ENCODE data around the gene MRNIP. TPM values are rescaled to one million over a fixed set of nuclear protein-coding genes. Genes with fewer than 3 reads are reported as not detected.

MRNIP gene
- total RNA-seq, 5 donors from 2014 or later (not counting 1 experiment from before 2014, with no cell fraction given), result 54.1 to 119 (median 112) TPM

DNA sequence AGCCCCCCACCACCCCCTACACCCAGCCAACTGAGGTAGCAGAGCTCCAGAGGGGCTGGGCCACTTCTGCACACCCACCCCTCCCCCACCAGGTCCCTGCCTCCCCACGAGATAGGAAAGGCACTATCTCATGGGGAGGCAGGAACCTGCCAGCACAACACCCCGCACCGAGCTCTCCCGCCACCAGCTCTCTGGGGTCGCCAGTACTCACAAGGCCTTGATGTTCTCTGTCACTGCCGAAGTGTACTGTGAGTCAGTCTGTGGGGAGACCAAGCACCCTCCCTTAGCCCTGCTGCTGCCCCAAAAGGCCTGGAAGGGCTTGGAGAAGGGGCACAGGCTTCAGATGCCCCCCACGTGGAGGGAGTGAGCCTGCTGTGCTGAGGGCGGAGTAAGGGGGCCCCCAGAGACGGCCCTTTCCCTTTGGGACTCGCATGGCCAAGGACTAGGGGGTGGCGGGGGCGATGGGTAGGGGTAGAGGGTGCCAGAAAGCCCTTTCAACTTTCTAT lies 57.9 kb downstream of the MRNIP start:
- Mint-ChIP-seq H3K27ac (no peak overlapping the region), H3K27me3 (no peaks in the 10 kb centered on the region), H3K4me3 (no peak overlapping the region), H3K9me3 (no peaks in the 10 kb centered on the region), H3K4me1 (peaks cover 33 to 40% (median 36%) of the 10 kb centered on the region in 3 donors), H3K36me3 (peaks cover 12% of the 10 kb centered on the region)
- CTCF ChIA-PET, result interaction anchor here in 1 of 2 donors (0.6 to 0.7 kb wide), 2 partner anchors 11 to 279 kb away, joined by 4 to 8 read pairs; no protein-coding TSS in a partner anchor
- Histone ChIP-seq H3K36me3 (ENCODE audit: control insufficient read depth in 2 of 2, extremely low read depth in 1 of 2, insufficient read depth in 1 of 2, low read length in 1 of 2) (peaks cover 13 to 24% of the 10 kb centered on the region in 2 donors), H3K27me3 (replicated peaks in 1 of 2; ENCODE audit: control insufficient read depth in 2 of 2, extremely low read depth in 1 of 2, insufficient read depth in 2 of 2, low read length in 1 of 2) (no peaks in the 10 kb centered on the region), H3K27ac (ENCODE audit: low read length) (no peak overlapping the region), H3K9me3 (no peaks in the 10 kb centered on the region), H3K4me1 (ENCODE audit: control insufficient read depth in 1 of 2, extremely low read depth in 1 of 2, insufficient read depth in 2 of 2, low read length in 2 of 2) (peaks cover 18 to 50% of the 10 kb centered on the region in 2 experiments), H3K4me3 (ENCODE audit: control insufficient read depth in 1 of 2, extremely low read depth in 1 of 2, low read length in 1 of 2) (no peak overlapping the region)
- ATAC-seq (replicated peaks in 1 of 4) (no peak), DNase-seq (no peak)
- POLR2A ChIA-PET, result no interaction called here
- 85% methylated on average over 7 of the region's 12 CpGs for WGBS (ENCODE audit: insufficient coverage)

DNA sequence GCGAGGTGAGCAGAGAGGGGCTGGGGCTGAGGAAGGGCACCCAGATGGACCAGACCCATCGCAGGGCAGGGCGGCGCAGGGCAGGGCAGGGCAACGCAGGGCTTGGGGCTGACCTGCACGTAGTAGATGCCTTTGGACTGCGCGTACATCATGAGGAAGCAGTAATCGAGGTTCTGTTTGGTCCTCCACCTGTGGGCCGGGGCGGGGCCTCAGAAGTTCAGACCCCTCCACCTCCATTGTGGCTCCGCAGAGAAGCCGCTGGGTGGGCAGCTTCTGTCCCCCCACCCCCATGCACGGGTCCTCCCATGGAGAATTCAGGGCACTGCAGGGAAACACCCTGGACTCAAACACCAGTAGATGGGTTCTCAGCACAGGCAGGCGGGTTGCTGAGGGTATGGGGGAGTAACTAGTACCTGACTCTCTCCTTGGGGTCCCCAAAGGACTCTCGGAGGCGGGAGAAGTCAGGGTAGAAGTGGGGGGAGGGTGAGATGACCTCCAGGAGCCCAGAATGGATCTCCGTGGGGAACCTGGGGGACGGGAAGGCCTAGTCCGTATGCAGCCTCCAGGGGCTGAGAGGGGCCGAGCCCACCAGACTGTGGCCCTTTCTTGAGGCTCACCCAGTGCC lies 58.4 kb downstream of the MRNIP start:
- Mint-ChIP-seq H3K4me3 (no peak overlapping the region), H3K9me3 (no peaks in the 10 kb centered on the region), H3K27me3 (no peaks in the 10 kb centered on the region), H3K36me3 (peaks cover 12% of the 10 kb centered on the region), H3K27ac (no peak overlapping the region), H3K4me1 (peaks cover 31 to 37% (median 34%) of the 10 kb centered on the region in 3 donors)
- ChIA-PET CTCF (interaction anchor here in 1 of 2 donors (0.7 kb wide), 1 partner anchor 279 kb away, joined by 8 read pairs; no protein-coding TSS in a partner anchor), POLR2A (interaction anchor here in 1 of 2 donors (0.5 kb wide), 1 partner anchor 11 kb away, joined by 3 read pairs; no protein-coding TSS in a partner anchor)
- Histone ChIP-seq H3K27me3 (replicated peaks in 1 of 2; ENCODE audit: control insufficient read depth in 2 of 2, extremely low read depth in 1 of 2, insufficient read depth in 2 of 2, low read length in 1 of 2) (no peaks in the 10 kb centered on the region), H3K4me1 (ENCODE audit: control insufficient read depth in 1 of 2, extremely low read depth in 1 of 2, insufficient read depth in 2 of 2, low read length in 2 of 2) (peaks cover 19 to 50% of the 10 kb centered on the region in 2 experiments), H3K36me3 (ENCODE audit: control insufficient read depth in 2 of 2, extremely low read depth in 1 of 2, insufficient read depth in 1 of 2, low read length in 1 of 2) (peaks cover 13 to 24% of the 10 kb centered on the region in 2 donors), H3K4me3 (ENCODE audit: control insufficient read depth in 1 of 2, extremely low read depth in 1 of 2, low read length in 1 of 2) (no peak overlapping the region), H3K9me3 (no peaks in the 10 kb centered on the region), H3K27ac (ENCODE audit: low read length) (no peak overlapping the region)
- no peak for DNase-seq
- ATAC-seq (replicated peaks in 1 of 4), result no peak
- 98% methylated on average over 13 of the region's 21 CpGs for WGBS (ENCODE audit: insufficient coverage)

DNA sequence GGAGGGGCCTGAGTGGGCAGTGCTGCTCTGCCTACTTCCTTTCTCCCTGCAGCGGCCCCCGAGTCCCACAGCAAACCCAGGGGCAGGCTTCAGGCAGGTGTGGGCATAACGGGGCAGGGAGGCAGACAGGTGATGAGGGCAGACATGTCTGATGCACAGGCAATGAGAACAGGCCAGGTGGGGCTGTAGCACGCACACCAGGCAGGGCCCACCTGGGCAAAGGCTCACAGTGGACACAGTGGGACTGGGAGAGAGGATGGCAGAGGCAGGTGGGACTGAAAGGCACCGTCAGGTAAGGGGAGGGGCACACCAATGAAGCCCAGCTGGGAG lies 59.0 kb downstream of the MRNIP start:
- Histone ChIP-seq H3K4me3 (ENCODE audit: control insufficient read depth in 1 of 2, extremely low read depth in 1 of 2, low read length in 1 of 2) (no peak overlapping the region), H3K4me1 (ENCODE audit: control insufficient read depth in 1 of 2, extremely low read depth in 1 of 2, insufficient read depth in 2 of 2, low read length in 2 of 2) (peaks cover 19 to 50% of the 10 kb centered on the region in 2 experiments), H3K9me3 (no peaks in the 10 kb centered on the region), H3K27me3 (replicated peaks in 1 of 2; ENCODE audit: control insufficient read depth in 2 of 2, extremely low read depth in 1 of 2, insufficient read depth in 2 of 2, low read length in 1 of 2) (no peaks in the 10 kb centered on the region), H3K36me3 (ENCODE audit: control insufficient read depth in 2 of 2, extremely low read depth in 1 of 2, insufficient read depth in 1 of 2, low read length in 1 of 2) (peaks cover 13 to 24% of the 10 kb centered on the region in 2 donors), H3K27ac (ENCODE audit: low read length) (no peak overlapping the region)
- peaks cover 28 to 37% (median 31%) of the 10 kb centered on the region in 3 donors for H3K4me1 Mint-ChIP-seq
- CTCF ChIA-PET, result no interaction called here
- ATAC-seq (replicated peaks in 1 of 4), result no peak
- no peak overlapping the region for H3K27ac Mint-ChIP-seq
- no peaks in the 10 kb centered on the region for H3K9me3 Mint-ChIP-seq
- POLR2A ChIA-PET, result interaction anchor here in 1 of 2 donors (0.5 kb wide), 1 partner anchor 12 kb away, joined by 3 read pairs; no protein-coding TSS in a partner anchor
- peaks cover 12% of the 10 kb centered on the region for H3K36me3 Mint-ChIP-seq
- no peak overlapping the region for H3K4me3 Mint-ChIP-seq
- no peaks in the 10 kb centered on the region for H3K27me3 Mint-ChIP-seq
- WGBS (ENCODE audit: insufficient coverage), result 95% methylated on average over 3 of the region's 5 CpGs
- DNase-seq, result no peak

DNA sequence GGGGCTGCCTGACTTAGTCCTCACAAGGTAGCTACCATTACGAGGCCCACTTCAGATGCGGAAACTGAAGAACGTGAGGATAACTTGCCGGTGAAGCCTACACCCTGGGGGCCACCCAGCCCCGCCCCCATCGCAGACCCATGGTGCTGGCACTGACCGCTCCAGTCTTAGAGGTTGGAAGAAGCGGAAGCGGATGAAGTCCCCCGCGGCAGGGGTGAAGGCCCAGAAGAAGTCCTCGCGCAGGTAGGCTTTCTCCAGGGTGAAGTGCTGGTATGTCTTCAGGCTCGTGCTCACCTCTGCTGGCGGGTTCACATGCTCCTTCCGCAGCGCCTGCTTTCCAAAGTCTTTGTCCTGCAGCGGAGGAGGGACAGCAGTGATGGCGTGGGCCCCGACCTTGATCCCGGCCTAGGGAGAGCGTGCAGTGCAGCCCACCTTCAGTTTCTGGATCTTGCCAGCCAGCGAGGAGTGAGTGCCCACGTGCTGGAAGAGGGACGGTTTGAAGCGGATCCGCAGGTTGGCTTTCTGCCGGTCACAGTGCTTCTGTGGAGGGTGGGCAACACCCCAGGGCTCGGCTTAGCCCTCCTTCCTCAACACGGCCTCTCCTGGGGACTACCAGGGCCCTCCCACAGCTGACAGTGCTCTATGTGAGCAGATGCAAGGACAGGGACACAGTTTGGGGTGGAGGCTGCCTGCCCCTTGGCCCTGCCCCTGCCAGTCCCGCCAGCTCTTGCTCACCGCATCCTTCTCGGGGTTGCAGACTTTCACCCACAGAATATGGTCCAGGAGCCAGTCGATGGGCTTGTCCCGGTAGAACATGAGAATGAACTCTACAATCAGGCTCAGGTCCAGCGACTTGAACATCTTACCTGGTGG lies 59.6 kb downstream of the MRNIP start:
- Mint-ChIP-seq H3K4me1 (peaks cover 28 to 37% (median 31%) of the 10 kb centered on the region in 3 donors), H3K9me3 (no peaks in the 10 kb centered on the region), H3K27me3 (no peaks in the 10 kb centered on the region), H3K4me3 (no peak overlapping the region), H3K36me3 (peaks cover 12% of the 10 kb centered on the region), H3K27ac (no peak overlapping the region)
- 99% methylated on average over 34 of the region's 36 CpGs for WGBS (ENCODE audit: insufficient coverage)
- DNase-seq, result no peak
- Histone ChIP-seq H3K9me3 (no peaks in the 10 kb centered on the region), H3K4me3 (ENCODE audit: control insufficient read depth in 1 of 2, extremely low read depth in 1 of 2, low read length in 1 of 2) (no peak overlapping the region), H3K27me3 (replicated peaks in 1 of 2; ENCODE audit: control insufficient read depth in 2 of 2, extremely low read depth in 1 of 2, insufficient read depth in 2 of 2, low read length in 1 of 2) (no peaks in the 10 kb centered on the region), H3K4me1 (ENCODE audit: control insufficient read depth in 1 of 2, extremely low read depth in 1 of 2, insufficient read depth in 2 of 2, low read length in 2 of 2) (peaks cover 19 to 50% of the 10 kb centered on the region in 2 experiments), H3K36me3 (ENCODE audit: control insufficient read depth in 2 of 2, extremely low read depth in 1 of 2, insufficient read depth in 1 of 2, low read length in 1 of 2) (peaks cover 13 to 24% of the 10 kb centered on the region in 2 donors), H3K27ac (ENCODE audit: low read length) (no peak overlapping the region)
- ATAC-seq (replicated peaks in 1 of 4), result no peak
- CTCF ChIA-PET, result no interaction called here
- POLR2A ChIA-PET, result no interaction called here

DNA sequence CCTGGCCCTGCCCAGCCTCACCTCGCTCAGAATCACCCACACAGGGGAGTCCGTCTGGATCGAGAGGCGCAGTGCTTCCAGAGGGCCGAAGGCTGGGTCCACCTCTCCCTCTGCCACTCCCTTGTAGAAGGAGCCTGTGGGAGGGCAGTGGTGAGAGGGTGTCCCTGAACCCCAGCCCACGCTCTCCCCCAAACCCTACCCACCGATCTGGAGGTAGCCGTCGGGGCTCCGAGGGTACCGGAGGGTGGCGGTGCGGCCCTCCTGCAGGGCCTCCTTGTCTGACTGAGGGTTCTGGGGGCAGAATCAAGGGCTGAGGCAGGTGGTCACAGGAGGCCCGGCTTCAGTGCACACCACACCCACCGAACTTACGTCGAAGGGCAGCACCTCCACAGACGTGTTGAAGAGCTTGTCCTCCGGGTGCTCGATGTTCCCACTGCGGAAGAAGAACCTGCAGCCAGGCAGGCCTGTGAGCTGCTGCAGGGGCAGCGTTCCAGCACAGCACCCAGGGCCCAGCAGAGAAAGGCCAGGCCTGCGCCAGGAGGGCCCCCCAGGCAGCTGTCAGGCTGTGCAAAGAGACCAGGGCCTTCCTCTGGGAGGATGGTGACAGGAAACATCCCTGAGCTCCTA lies 60.4 kb downstream of the MRNIP start:
- H3K27ac ChIP-seq (ENCODE audit: low read length), result no peak overlapping the region
- Mint-ChIP-seq H3K4me3 (no peak overlapping the region), H3K27me3 (no peaks in the 10 kb centered on the region), H3K27ac (no peak overlapping the region), H3K36me3 (peaks cover 12% of the 10 kb centered on the region), H3K4me1 (peaks cover 30 to 39% (median 33%) of the 10 kb centered on the region in 3 donors), H3K9me3 (no peaks in the 10 kb centered on the region)
- WGBS (ENCODE audit: insufficient coverage), result over 99% methylated on average over 14 of the region's 23 CpGs
- peaks cover 18 to 50% of the 10 kb centered on the region in 2 experiments for H3K4me1 ChIP-seq (ENCODE audit: control insufficient read depth in 1 of 2, extremely low read depth in 1 of 2, insufficient read depth in 2 of 2, low read length in 2 of 2)
- ATAC-seq (replicated peaks in 1 of 4) (no peak), DNase-seq (no peak)
- H3K36me3 ChIP-seq (ENCODE audit: control insufficient read depth in 2 of 2, extremely low read depth in 1 of 2, insufficient read depth in 1 of 2, low read length in 1 of 2), result peaks cover 13 to 24% of the 10 kb centered on the region in 2 donors
- no peaks in the 10 kb centered on the region for H3K27me3 ChIP-seq (replicated peaks in 1 of 2; ENCODE audit: control insufficient read depth in 2 of 2, extremely low read depth in 1 of 2, insufficient read depth in 2 of 2, low read length in 1 of 2)
- no peak overlapping the region for H3K4me3 ChIP-seq (ENCODE audit: control insufficient read depth in 1 of 2, extremely low read depth in 1 of 2, low read length in 1 of 2)
- ChIA-PET POLR2A (no interaction called here), CTCF (no interaction called here)
- H3K9me3 ChIP-seq, result no peaks in the 10 kb centered on the region

DNA sequence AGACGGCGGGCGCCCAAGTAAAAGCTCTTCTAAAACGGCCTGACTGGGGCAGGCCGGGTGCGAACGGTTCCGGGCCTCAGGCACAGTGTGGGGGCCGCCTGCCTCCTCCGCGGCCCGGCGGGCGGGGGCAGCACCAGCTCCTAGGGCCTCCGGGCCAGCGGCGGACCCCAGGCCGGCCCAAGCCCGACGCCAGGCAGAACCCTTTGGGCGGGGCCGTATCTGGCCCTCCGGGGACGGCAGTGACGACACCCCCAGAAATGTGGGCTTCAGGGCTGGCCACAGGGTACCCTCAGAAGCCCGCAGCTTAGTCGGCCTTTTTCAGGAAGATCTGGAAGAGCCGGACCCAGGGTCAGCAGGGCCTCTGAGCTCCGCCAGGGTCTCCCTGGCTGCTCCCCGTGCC lies 60.9 kb downstream of the MRNIP start:
- Mint-ChIP-seq H3K4me3 (no peak overlapping the region), H3K36me3 (peaks cover 12% of the 10 kb centered on the region), H3K9me3 (no peaks in the 10 kb centered on the region), H3K4me1 (peaks cover 33 to 39% (median 33%) of the 10 kb centered on the region in 3 donors), H3K27ac (peak overlapping the region in 1 of 2 donors; percentile 28), H3K27me3 (no peaks in the 10 kb centered on the region)
- no peak overlapping the region for H3K27ac ChIP-seq (ENCODE audit: low read length)
- no peak overlapping the region for H3K4me3 ChIP-seq (ENCODE audit: control insufficient read depth in 1 of 2, extremely low read depth in 1 of 2, low read length in 1 of 2)
- no peak for ATAC-seq (replicated peaks in 1 of 4)
- ChIA-PET CTCF (interaction anchor here in 1 of 2 donors (0.6 kb wide), 1 partner anchor 35 kb away, joined by 3 read pairs; no protein-coding TSS in a partner anchor), POLR2A (no interaction called here)
- 94% methylated on average over 24 of the region's 30 CpGs for WGBS (ENCODE audit: insufficient coverage)
- DNase-seq, result no peak
- peaks cover 13 to 24% of the 10 kb centered on the region in 2 donors for H3K36me3 ChIP-seq (ENCODE audit: control insufficient read depth in 2 of 2, extremely low read depth in 1 of 2, insufficient read depth in 1 of 2, low read length in 1 of 2)
- no peaks in the 10 kb centered on the region for H3K9me3 ChIP-seq
- no peaks in the 10 kb centered on the region for H3K27me3 ChIP-seq (replicated peaks in 1 of 2; ENCODE audit: control insufficient read depth in 2 of 2, extremely low read depth in 1 of 2, insufficient read depth in 2 of 2, low read length in 1 of 2)
- peaks cover 18 to 48% of the 10 kb centered on the region in 2 experiments for H3K4me1 ChIP-seq (ENCODE audit: control insufficient read depth in 1 of 2, extremely low read depth in 1 of 2, insufficient read depth in 2 of 2, low read length in 2 of 2)

Data from T-cell (primary cell).